H1 (cell line): ENCODE results near the gene ROR1.

Experiments used
- BRCA1 ChIP-seq: IDR thresholded peaks from 2 replicates; pipeline ENCODE4 v1.6.1; 2012; ENCODE audit warnings: low read depth, low read length, improper control_type of control experiment
- CHD1 ChIP-seq: IDR thresholded peaks from 2 replicates; pipeline ENCODE4 v1.6.1; 2012; ENCODE audit warnings: low read depth, low read length, improper control_type of control experiment
- EGR1 ChIP-seq: IDR thresholded peaks from 2 replicates; pipeline ENCODE4 v1.6.1; 2011; ENCODE audit warnings: low read depth, low read length, borderline replicate concordance
- EZH2 ChIP-seq: fragments of 200-600 bp; sonication (generic); IDR thresholded peaks from 2 replicates; pipeline ENCODE4 v1.7.1; 2012; ENCODE audit warnings: low read depth, mild to moderate bottlenecking, moderate library complexity, low read length, inconsistent platforms; ENCODE audit not compliant: severe bottlenecking
- POLR2AphosphoS5 ChIP-seq: IDR thresholded peaks from 2 replicates; pipeline ENCODE4 v1.6.1; 2011; ENCODE audit warnings: low read depth, low read length
- RAD21 ChIP-seq, 2 experiments: IDR thresholded peaks in 1 of 2; conservative IDR thresholded peaks in 1 of 2; 2 replicates each; pipeline ENCODE4 v1.6.1; 2011; ENCODE audit warnings: low read depth in 2 of 2, low read length in 2 of 2, improper control_type of control experiment in 1 of 2, inconsistent platforms in 1 of 2, mild to moderate bottlenecking in 1 of 2, moderate library complexity in 1 of 2
- RFX5 ChIP-seq: IDR thresholded peaks from 2 replicates; pipeline ENCODE4 v1.6.1; 2011; ENCODE audit warnings: low read depth, low read length, improper control_type of control experiment, borderline replicate concordance
- SIN3A ChIP-seq, 2 experiments: IDR thresholded peaks in 1 of 2; conservative IDR thresholded peaks in 1 of 2; 2 replicates each; pipeline ENCODE4 v1.6.1; 2011 to 2012; ENCODE audit warnings: low read length in 2 of 2, improper control_type of control experiment in 1 of 2, low read depth in 1 of 2, mild to moderate bottlenecking in 1 of 2
- SIRT6 ChIP-seq: IDR thresholded peaks from one replicate; pipeline ENCODE4 v1.7.1; 2012; ENCODE audit warnings: low read length, inconsistent platforms
- SP1 ChIP-seq: IDR thresholded peaks from 2 replicates; pipeline ENCODE4 v1.6.1; 2011; ENCODE audit warnings: low read depth, low read length
- TF ChIP-seq, protein P1 (sequence below), 3 experiments: IDR thresholded peaks; 1 replicate in 2 of 3; 2 replicates in 1 of 3; pipeline versions ENCODE4 v1.5.1 to v1.6.1; 2011; ENCODE audit warnings: low read length in 3 of 3, mild to moderate bottlenecking in 3 of 3, inconsistent platforms in 2 of 3, low read depth in 1 of 3, moderate library complexity in 1 of 3; ENCODE audit not compliant: insufficient read depth in 1 of 3; ENCODE audit errors: control extremely low read depth in 1 of 3

DNA sequence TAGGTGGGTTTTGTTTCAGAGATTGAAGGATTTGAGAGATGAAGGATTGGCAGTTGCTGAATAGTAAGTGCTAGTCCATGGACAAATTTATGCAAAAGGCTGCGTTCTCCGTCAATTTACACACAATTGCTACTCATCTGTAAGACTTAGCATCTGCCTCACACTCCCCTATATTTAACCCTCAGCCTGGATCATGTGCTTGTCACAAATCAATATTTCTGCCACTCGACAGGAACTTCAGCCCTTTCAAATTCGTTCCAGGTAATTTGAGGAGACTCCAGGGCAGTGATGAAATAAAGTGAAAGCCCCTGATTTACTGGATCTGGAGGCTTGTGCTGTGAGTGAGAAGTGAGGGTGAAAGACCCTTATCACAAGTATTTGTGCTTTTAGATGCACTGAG lies 324.0 kb downstream of the ROR1 start:
- no peak for TF ChIP-seq EGR1
- TF ChIP-seq POLR2AphosphoS5 = no peak
- TF ChIP-seq CHD1 = no peak
- TF ChIP-seq EZH2 = no peak
- TF ChIP-seq, protein P1, sequence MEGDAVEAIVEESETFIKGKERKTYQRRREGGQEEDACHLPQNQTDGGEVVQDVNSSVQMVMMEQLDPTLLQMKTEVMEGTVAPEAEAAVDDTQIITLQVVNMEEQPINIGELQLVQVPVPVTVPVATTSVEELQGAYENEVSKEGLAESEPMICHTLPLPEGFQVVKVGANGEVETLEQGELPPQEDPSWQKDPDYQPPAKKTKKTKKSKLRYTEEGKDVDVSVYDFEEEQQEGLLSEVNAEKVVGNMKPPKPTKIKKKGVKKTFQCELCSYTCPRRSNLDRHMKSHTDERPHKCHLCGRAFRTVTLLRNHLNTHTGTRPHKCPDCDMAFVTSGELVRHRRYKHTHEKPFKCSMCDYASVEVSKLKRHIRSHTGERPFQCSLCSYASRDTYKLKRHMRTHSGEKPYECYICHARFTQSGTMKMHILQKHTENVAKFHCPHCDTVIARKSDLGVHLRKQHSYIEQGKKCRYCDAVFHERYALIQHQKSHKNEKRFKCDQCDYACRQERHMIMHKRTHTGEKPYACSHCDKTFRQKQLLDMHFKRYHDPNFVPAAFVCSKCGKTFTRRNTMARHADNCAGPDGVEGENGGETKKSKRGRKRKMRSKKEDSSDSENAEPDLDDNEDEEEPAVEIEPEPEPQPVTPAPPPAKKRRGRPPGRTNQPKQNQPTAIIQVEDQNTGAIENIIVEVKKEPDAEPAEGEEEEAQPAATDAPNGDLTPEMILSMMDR (IDR thresholded peaks at IDR 0.05; ENCODE audit: control extremely low read depth in 1 of 3, insufficient read depth in 1 of 3, low read depth in 1 of 3, low read length in 3 of 3) = no peak
- no peak for TF ChIP-seq SIN3A (conservative IDR thresholded peaks at IDR 0.05 in 1 of 2, IDR thresholded peaks at IDR 0.05 in 1 of 2; ENCODE audit: low read depth in 1 of 2, low read length in 2 of 2)
- no peak for TF ChIP-seq SIRT6
- TF ChIP-seq SP1 = no peak
- no peak for TF ChIP-seq BRCA1
- no peak for TF ChIP-seq RFX5
- no peak for TF ChIP-seq RAD21 (IDR thresholded peaks at IDR 0.05 in 1 of 2, conservative IDR thresholded peaks at IDR 0.05 in 1 of 2; ENCODE audit: low read depth in 2 of 2, low read length in 2 of 2)
